ENCODE results near the gene RAD21L1.
A peak's percentile ranks its signal among the peaks of the same experiment; 100 is the strongest.
"Not testable (repeated sequence)": the region's sequence is repeated elsewhere in the genome, so short reads cannot be mapped to it uniquely, and the experiment has no call there.

The RAD21L1 gene

DNA sequence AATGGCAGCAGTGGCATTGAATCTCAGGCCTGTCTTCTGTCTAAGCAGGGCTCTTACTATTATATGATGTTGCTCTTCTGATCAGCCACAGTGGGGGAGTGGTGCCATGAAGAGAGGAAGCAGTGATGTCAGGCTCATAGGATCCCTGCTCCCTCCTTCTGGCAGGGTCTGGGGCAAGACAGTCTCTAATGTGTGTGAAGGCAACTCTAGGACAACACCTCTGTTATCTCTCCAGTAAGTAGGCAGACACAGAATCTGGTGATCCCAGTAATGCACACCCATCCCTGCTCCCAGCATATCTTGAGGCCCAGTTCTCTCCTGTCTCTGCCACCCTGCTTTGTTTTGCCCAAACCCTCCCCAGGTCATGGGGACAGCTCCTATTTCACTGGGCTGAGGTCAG is 13.8 kb upstream of the RAD21L1 start:
- no peak for DNase-seq (ENCODE audit: low spot score)
- Histone ChIP-seq H3K4me3 (no peak overlapping the region), H3K27ac (no peak overlapping the region)
- TF ChIP-seq, protein P1, sequence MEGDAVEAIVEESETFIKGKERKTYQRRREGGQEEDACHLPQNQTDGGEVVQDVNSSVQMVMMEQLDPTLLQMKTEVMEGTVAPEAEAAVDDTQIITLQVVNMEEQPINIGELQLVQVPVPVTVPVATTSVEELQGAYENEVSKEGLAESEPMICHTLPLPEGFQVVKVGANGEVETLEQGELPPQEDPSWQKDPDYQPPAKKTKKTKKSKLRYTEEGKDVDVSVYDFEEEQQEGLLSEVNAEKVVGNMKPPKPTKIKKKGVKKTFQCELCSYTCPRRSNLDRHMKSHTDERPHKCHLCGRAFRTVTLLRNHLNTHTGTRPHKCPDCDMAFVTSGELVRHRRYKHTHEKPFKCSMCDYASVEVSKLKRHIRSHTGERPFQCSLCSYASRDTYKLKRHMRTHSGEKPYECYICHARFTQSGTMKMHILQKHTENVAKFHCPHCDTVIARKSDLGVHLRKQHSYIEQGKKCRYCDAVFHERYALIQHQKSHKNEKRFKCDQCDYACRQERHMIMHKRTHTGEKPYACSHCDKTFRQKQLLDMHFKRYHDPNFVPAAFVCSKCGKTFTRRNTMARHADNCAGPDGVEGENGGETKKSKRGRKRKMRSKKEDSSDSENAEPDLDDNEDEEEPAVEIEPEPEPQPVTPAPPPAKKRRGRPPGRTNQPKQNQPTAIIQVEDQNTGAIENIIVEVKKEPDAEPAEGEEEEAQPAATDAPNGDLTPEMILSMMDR (IDR thresholded peaks at IDR 0.05): no peak

DNA sequence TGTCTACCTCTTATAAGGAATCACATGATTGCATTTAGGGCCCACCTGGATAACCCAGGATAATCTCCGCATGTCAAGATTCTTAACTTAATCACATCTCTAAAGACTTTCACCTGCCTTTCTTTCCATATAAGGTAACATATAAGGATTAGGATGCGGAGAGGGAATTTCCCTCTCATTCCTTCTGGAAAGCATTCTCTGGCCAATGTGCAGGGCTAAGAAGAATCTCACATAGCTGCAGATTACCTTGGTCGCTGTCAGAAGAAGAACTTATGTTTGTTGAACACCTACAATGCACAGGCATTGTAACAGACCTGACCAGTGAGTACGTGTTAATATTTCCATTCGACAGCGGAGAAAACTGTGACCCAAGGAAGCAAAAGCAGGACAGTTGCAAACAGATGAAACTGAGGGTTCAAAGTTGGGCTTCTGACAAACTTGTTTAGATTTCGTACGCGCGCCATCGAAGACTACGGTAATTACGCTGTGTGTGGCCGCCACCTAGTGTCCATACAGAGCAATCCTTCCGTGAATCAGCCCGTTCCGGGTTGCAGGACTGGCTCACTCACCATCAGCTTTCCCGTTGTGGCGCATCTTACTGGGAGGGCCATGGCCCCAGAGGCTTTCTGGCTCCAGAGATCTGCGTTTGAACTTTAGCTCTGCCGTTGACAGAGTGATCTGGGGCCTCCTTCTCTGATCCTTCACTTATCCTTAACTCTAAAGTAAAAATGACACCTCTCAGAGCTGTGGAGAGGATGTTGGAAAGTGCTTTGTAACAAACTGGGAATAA is 13.0 kb upstream of the RAD21L1 start:
- no peak for DNase-seq (ENCODE audit: low spot score)
- H3K4me3 ChIP-seq: peak overlapping the region; percentile 17
- TF ChIP-seq, protein P1 (IDR thresholded peaks at IDR 0.05): peak; percentile 76
- H3K27ac ChIP-seq: no peak overlapping the region

DNA sequence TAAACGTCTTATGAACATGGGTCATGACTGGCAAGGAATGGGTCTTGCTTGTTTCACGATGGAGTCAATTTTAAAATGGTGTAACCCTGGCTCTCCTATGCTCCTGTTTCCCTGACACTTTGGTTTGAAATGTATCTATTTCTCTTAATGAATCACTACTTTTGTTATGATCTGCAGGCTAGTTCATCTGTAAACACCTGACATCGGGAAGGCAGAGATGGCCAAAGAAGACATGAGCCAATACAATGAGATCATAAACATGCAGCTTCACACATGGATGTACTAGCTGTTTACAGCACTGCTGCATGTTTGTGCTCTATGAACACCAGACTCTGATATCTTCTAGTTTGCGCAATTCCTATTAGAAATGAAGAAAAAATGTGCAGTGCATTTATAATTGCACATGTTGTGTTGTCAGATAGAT is 11.0 kb upstream of the RAD21L1 start:
- no peak overlapping the region for H3K27ac ChIP-seq
- TF ChIP-seq, protein P1 (IDR thresholded peaks at IDR 0.05): no peak
- H3K4me3 ChIP-seq: no peak overlapping the region
- DNase-seq (ENCODE audit: low spot score): no peak

DNA sequence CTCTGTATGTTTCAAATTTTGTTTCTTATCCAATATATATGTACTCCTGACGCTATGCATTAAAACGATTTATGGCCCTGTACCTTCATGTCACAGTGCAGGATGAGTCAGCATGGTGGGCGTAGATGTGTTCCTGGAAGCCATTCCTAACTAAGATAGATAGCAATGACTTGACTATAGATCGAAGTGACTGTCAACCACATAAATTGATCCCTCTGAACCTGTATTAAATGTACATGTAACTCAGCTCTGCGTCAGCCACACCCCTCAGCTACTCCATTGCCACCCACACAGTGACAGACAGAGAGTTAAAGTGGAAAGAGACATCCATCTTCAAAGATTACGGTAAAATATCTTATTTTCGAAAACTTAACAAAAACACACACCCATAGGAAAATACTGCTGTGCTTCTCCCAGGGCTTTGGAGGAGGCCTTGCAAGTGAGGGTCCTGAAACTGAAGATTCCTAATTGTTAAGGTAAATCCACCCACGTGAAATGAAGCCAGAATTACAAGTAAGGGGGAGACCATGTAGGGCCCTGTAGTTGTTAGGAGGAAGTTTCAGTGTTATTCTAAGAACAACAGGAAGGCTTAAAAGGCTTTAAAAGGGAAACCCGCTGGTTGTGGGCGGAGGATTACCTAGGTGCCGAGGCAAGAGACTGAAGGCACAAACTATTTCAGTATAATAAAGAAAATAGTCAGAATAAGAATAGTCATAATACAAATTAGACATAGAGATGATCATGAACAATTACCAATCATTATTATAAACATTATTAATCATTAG is 10.3 kb upstream of the RAD21L1 start:
- DNase-seq (ENCODE audit: low spot score): no peak
- TF ChIP-seq, protein P1 (IDR thresholded peaks at IDR 0.05): no peak
- Histone ChIP-seq H3K4me3 (no peak overlapping the region), H3K27ac (no peak overlapping the region)

DNA sequence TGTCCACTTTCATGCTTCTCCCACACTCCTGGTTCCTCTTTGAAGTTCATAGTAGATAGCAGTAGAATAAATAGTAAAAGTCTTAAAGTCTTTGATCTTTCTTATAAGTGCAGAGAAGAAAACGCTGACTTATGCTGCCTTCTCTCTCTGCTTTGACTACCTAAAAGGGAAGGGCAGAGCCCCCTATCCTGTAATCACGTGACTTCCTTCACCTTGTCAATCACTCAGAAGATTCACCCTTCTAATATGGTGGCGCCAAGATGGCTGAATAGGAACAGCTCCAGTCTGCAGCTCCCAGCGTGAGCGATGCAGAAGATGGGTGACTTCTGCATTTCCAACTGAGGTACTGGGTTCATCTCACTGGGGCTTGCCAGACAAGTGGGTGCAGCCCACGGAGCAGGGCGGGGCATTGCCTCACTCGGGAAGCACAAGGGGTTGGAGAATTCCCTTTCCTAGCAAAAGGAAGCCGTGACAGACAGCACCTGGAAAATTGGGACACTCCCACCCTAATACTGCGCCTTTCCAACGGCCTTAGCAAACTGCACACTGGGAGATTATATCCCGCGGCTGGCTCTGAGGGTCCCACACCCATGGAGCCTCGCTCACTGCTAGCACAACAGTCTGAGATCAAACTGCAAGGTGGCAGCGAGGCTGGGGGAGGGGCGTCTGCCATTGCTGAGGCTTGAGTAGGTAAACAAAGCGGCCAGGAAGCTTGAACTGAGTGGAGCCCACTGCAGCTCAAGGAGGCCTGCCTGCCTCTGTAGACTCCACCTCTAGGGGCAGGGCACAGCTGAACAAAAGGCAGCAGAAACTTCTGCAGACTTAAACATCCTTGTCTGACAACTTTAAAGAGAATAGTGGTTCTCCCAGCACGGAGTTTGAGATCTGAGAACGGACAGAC is 9.1 kb upstream of the RAD21L1 start:
- not testable (repeated sequence) for H3K4me3 ChIP-seq; H3K27ac ChIP-seq; DNase-seq (ENCODE audit: low spot score)

DNA sequence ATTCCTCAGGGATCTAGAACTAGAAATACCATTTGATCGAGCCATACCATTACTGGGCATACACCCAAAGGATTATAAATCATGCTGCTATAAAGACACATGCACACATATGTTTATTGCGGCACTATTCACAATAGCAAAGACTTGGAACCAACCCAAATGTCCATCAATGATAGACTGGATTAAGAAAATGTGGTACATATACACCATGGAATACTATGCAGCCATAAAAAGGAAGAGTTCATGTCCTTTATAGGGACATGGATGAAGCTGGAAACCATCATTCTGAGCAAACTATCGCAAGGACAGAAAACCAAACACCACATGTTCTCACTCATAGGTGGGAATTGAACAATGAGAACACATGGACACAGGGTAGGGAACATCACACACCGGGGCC is 3.1 kb upstream of the RAD21L1 start:
- H3K4me3 ChIP-seq; DNase-seq (ENCODE audit: low spot score); H3K27ac ChIP-seq: not testable (repeated sequence)

DNA sequence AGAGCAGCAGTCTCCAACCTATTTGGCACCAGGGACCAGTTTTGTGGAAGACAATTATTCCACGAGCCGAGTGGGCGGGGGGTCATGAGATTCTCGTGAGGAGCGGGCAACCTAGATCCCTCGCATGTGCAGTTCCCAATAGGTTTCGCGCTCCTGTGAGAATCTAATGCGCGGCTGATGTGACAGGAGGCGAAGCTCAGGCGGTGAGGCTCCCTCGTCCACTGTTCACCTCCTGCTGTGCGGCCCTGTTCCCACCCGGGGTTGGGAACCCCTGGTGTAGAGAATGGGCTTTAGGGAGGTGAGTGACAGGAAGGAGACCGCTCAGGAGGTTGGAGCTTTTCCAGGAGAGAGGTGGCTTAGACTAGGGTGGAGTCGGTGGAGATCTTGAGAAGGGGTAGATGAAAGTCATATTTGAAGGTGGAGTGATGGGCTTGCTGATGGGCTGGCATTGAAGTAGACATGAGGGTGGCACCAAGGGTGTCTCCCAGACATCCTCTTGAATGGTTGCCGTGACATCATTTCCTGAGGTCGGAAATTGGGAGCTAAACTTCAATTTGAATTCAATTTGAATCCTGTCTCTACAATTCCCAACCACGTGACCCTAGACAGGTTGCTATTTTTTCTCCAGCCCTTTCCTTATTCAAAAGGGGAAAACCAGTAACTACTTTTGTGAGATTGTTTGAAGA is 1.5 kb upstream of the RAD21L1 start:
- no peak for DNase-seq (ENCODE audit: low spot score)
- TF ChIP-seq, protein P1 (IDR thresholded peaks at IDR 0.05): no peak
- H3K4me3 ChIP-seq: no peak overlapping the region
- H3K27ac ChIP-seq: no peak overlapping the region

Measured in coronary artery (tissue), 2 donors.